ENCODE data around the gene MAP10.
A peak's percentile ranks its signal among the peaks of the same experiment; 100 is the strongest.
"Not testable (repeated sequence)": the region's sequence is repeated elsewhere in the genome, so short reads cannot be mapped to it uniquely, and the experiment has no call there.

The MAP10 gene

GRCh38 chr1:232805269-232806185 is at the start of gene MAP10:
MAP10 (plus strand) TSS chr1:232805416; CDS start chr1:232805450, 34 bp downstream.
- DNase-seq, result no peak

- DNase-seq, result no peak
Observed at GRCh38 chr1:232764458-232765251, 40.6 kb upstream of the MAP10 start.

GRCh38 chr1:232765542-232765941 is 39.7 kb upstream of the MAP10 start:
- DNase-seq, result no peak

GRCh38 chr1:232766241-232766890 is 38.9 kb upstream of the MAP10 start:
- DNase-seq, result no peak

- DNase-seq, result no peak
Observed at GRCh38 chr1:232766904-232767303, 38.3 kb upstream of the MAP10 start.

- DNase-seq, result peak; percentile 52
Observed at GRCh38 chr1:232767305-232768074, 37.7 kb upstream of the MAP10 start.

- no peak for DNase-seq
Observed at GRCh38 chr1:232768793-232769192, 36.4 kb upstream of the MAP10 start.

- DNase-seq, result no peak
Observed at GRCh38 chr1:232769733-232770132, 35.5 kb upstream of the MAP10 start.

GRCh38 chr1:232773752-232774151 is 31.5 kb upstream of the MAP10 start:
- DNase-seq, result no peak

- DNase-seq, result no peak
Observed at GRCh38 chr1:232776526-232777106, 28.6 kb upstream of the MAP10 start.

- no peak for DNase-seq
Observed at GRCh38 chr1:232780354-232780753, 24.9 kb upstream of the MAP10 start.

GRCh38 chr1:232784794-232785193 is 20.4 kb upstream of the MAP10 start:
- DNase-seq, result no peak

- not testable (repeated sequence) for DNase-seq
Observed at GRCh38 chr1:232785630-232786029, 19.6 kb upstream of the MAP10 start.

GRCh38 chr1:232786845-232787455 is 18.3 kb upstream of the MAP10 start:
- DNase-seq, result no peak

GRCh38 chr1:232788235-232788872 is 16.9 kb upstream of the MAP10 start:
- DNase-seq, result no peak

- no peak for DNase-seq
Observed at GRCh38 chr1:232789651-232790050, 15.6 kb upstream of the MAP10 start.

- no peak for DNase-seq
Observed at GRCh38 chr1:232792949-232793348, 12.3 kb upstream of the MAP10 start.

GRCh38 chr1:232793944-232794343 is 11.3 kb upstream of the MAP10 start:
- DNase-seq, result no peak

- DNase-seq, result no peak
Observed at GRCh38 chr1:232795497-232796053, 9.6 kb upstream of the MAP10 start.

- DNase-seq, result no peak
Observed at GRCh38 chr1:232797856-232798510, 7.2 kb upstream of the MAP10 start.
